HG03045 (cell line): ENCODE data around the gene CRACDL.

Source experiments
- ATAC-seq: cut with Tn5 transposase; IDR thresholded peaks from one replicate; pipeline ENCODE4 v1.9.1; 2021; ENCODE audit warnings: mild to moderate bottlenecking, moderate library complexity; ENCODE audit not compliant: unreplicated experiment

Gene CRACDL

DNA sequence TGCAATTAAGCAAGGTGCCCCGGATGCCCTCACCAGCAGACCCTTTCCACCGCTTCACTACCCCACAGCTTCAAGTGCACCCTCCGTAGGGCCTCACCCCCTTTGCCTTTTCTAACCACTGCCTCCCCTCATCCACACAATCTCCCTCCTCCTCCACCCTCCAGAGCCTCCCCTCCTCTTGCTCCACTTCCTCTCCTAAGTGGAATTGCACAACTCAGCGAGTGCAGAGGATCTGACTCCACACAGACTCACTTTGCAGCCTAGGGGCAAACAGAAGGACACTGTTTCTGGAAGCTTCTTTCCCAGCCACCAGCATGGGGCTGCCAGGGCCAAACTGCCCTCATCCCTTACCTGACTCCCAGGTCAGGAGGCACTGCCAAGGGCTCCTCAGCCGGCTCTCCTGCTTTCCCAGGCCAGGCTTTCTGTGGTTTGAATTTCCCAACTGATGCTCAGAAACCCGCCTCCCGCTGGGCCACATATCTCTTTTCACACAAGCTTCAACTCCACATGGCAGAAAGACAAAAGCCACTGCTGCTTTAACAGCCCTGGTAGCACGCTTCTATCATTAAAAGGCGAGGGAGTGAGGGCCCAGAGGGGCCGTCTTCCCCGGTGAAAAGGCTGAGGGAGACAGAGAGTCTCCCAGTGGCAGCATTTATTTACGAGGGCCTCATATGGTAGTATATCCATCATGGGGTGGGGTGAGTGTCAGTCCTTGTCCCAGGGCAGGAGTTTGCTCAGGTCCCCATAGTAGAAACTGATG, 130.4 kb downstream of the CRACDL start:
- no peak for ATAC-seq

DNA sequence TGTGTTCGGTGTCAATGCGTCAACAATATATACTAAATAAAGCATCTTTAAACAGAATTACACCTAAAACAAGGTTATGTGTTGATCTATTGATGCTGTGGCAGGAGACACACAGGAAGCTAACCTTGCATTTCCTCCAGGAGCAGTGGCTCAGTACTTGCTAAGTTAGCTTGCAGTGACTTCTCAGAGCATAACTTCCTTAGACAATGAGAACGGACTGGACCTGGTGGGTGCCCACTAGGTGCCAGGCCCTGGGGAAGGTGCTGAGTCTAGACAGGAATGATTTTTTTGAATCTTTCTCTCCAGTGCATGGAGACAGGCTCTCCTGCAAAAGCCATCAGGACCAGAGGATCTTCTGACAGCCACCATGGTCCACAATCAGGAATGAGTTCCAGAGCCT, 131.3 kb downstream of the CRACDL start:
- no peak for ATAC-seq

DNA sequence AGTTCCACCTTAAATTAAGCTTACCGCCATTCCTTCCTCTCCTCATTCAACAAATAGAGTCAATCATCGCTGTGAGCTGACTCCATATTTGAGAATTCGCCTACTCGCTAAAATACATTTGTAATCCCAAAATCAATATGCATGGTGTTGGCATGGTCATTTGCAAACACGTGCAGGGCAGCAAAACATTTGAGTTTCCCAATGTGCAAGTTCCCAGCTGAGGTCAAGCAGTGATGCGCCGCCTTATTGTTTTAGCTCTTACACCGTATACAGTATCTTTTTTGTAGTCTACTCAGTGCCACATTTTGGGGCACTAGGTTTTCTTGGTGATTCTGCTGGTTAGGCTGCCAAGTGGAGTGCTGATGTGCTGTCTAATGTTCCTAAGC, 131.8 kb downstream of the CRACDL start:
- no peak for ATAC-seq

DNA sequence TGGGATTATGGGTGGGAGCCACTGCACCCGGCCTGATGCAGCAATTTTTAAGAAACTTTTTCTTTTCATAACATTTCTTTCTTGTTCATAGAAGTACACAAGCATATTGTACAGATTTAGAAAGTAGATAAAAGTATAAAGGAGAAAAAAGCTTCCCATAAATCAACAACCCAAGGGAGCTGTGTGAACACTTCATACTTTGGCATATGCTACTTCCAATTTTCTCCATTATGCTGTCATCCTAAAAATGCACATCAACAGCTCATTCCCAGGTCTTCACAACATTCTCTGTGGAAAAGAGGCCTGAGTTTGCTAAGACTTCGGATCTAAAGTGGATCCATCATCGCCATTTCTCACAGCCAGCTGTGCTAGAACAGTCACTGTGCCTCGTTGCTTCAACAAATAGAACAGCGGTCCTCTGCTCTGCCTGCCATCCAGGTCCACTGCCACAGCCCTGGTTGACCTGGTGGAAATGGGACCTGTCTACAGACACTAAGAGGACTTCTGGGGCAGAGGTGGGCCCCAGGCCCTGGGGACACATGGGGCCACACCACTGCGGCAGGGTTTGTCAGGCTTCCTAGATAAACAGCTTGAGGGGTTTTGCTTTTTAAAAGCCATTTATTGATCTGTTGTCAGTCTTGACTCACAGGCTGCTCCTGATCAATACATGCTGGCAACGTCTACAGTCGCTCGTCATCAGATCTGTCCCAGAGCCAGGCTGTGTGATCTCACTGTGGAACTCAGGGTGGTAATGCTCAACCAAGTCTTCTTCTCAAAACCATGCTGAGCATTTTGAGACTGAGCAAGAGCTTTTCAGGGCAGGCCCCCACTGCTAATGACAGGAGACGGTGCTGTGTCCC, 132.4 kb downstream of the CRACDL start:
- ATAC-seq: no peak

DNA sequence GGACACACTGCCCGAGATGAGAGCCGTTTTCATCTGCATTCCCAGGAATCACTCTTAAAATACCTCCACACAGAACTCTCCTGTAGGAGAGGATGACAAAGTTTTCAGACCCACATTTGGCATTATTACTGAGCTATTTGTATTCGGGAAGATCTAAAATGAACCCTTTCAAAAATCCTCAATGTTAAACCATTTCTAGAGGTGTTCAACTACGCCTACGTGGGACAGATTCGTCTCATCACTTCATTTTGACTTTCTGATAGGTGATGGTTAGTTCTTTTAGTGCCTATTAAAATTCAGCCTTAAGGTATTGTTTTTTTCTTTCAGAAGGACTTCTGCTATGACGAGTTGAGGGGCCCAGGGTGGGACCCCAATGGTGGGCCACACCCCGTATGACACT, 133.7 kb downstream of the CRACDL start:
- ATAC-seq: no peak

DNA sequence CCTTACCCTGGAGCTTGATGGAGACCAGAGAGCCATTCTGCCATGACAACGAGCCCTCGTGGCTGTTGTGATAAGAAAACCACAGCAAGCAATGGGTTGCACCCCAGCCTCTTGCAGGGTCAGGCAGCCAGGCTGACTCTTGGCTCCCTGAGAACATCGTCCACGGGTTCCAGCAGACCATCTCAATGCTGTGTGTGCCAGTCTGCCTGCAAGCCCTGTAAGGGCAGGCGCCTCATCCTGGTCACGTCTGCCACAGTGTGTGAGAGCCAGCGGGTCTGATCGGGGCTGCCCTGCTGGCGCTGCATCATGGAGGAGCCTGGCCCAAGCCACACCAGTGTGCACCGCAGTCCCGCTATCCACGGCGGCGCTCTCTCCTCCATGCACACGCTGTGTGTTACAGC, 134.1 kb downstream of the CRACDL start:
- no peak for ATAC-seq

DNA sequence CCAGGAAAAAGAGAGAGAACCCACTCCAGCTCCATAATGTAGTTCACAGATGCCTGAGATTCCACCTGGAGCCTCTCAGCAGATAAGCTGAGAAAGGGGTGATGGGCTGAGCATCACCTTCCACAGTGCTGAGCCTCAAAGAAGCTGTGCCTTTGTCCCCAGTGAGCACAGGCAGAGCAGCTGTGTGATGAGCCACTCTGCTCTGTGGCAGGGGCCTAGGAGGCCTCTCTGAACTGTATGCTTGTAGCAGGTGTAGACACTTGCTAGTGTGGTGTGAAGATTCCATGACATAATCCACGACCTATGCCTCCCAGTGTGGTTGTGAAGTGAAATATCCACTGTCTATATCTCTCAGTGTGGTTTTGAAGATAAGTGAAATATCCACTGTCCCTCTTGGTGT, 134.7 kb downstream of the CRACDL start:
- no peak for ATAC-seq

DNA sequence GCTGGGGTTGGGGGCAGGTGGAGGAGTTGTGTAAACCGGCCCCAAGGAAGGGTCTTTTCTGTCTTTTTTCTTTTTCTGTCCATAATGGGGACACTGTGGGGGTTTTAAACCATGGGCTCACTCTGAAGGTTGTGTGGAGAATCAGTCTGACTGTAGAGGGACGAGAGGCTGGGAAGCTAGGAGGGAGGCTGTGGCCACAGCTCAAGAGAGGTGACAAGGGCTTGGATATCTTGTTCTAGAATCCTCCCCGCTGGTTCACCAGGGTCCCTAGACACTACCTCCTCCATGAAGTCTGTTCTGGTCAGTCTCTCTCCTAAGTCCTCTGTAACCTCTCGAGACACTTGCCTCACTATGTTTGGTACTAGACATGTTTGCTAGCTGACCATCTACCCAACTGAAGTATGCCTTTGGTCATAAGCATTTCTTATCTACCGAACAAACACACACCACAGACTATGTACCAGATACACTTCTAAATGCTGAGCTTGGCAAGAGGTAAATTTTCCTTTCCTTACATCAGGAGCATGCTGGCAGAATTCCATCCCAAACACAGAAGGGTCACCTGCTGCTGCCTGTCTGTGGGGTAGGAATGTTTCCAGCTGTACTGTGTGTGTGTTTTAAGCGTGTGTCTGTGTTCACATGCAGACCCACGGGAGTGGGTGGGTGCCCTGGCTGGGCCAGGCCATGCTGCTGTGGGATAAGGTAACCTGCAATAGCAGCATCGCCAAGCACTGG, 135.5 kb downstream of the CRACDL start:
- ATAC-seq: no peak

DNA sequence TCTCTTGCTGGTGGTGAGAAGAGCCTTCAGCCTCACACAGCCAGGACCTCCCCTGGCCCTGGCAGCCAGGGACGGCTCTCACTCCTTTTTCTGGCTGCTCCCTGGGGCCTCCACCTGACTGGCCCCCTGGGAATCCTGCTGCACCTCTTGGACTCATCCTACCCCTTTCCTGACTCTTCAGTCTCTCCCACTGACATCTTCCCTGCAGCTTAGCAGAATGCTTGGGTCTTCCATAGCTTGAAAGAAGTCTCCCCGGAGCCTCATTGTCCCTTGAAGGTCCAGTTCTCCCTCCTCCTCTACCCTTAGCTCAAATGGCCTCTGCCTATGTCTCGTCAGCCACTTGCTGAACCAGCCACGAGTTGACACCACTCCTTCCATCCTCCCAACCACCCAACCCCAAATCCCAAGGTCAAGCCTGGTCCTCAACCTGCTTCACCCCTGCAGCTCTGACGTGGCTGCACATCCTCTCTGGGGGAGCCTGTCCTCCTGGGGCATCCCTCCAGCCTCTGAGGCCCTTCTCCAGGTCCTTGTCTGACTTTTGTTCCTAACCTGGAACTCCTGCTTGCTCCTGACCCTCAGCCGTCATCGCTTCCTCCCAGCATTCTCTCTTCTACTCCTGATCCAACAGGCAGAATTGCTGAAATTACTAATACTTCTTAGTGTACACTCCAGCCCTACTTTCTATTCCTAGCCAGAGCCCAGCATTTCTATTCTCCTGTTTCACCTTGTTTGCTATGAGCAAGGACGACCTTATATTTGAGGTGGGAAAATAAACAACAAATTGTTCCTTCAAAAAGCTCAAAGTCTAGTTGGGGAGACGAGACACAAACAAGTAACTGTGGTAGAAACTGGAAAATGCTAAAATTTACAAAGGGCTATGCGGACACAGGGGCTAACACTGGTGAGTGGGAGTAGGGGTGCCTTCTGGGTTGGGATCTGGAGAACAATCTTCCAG, 136.4 kb downstream of the CRACDL start:
- ATAC-seq: no peak

DNA sequence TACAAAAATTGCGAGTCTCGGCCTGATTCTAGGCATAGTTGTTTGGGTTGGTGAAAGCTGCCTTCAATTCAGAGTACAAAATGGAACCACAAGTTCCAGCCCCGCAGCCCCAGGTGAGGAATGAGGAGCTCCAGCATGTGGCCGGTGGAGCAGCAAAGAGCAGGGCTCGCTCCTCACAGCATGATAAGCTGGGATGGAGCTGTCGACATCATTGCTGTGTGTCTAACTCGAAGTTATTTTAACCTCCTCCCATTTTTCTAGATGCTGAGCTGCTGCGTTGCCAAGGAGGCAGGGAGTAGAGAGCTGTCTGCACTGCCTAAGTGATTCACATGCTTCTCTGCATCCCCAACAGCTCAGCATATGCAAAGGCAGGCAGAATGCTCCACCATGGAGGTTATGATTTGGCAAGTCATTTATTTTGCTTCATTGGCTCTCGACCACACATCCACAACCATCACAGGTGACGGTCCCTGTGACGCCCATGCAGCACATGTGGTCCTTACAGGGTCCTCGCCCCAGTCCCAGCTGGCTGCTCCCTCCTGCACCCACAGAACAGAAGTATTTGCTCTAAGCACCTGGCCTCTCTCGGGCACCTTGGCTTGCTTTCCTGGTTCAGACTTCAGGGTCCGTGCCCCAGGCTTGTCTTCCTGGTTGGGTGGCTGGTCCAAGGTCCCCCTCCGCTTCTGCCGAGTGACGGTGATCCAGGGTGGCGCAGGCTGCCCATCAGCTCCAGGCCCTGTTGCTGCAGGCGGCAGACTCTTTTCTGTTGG, 139.1 kb downstream of the CRACDL start:
- no peak for ATAC-seq

DNA sequence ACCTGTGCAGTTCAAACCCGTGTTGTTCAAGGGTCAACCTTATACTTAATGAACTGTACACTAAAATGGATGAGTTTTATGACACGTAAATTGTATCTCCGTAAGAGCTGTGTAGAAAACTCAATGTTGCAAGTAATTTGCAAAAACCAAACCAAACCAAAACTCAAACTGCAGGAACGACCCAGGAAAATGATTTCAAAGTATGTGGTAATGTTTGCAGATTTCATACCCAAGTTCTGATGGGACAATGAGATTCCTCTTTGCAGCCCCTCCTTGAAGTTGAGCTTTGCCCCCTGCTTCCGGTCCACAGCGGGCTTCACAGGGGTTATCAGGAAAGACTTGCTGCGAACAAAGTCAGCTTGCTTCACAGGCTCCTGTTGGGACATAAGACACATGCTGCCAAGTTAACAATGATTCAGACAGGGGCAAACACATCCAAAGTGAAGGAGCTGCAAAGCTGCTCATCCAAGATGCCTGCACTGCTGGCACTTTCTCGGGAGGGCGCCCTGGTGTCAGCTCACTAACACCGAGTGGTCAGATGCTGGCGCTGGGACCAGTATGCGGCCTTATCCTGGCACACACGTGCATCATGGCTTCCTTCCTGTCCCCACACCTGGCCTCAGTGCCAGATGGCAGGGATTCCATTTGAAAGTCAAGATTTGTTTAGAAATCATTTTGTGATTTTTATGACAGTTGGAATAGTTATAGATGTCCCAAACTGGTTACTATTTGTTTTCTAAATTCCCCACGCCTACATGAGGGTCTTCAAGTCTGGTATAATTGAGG, 139.9 kb downstream of the CRACDL start:
- no peak for ATAC-seq

DNA sequence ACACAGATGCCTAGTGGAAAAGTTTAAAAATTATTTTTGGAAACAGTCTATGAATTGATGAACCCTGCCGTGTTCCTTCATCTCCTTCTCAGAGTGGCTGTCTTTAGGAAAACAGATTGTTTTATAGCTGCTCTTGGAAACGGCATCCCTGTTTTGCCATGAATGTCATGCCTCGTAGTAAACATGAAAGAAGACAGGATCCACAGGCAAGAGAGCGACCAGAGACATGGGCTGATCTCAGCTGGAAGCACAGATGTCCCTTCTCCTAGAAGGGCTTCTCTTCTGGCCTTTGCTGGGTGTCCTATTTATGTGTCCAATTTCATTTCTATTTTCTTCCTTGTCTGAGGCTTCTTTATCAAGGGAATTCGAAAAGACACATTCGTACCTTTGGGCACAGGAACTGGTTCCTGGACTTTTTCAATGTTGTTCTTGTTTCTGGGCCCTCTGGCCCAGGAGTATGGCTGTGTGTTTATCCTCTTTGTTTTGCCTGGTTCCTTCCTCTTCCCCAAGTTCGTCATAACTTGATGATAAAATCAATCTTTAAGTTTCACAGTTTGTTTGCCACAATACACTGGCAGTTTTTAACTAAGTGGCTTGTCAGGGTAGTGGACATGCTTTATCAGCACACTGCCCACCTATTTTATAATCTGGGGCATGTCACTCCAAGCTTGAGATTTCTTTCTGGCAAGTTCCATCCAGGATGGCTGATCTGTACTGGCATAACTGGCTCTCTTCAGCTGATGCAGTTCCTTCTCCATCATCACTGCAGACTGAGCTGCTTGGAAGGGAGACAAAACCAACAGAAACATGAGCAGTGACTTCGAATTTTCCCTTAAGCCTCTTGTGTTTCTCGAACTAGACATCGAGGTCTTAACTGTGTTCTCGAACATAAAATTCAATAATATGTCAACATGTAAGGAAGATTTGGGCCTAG, 141.9 kb downstream of the CRACDL start:
- ATAC-seq: no peak

DNA sequence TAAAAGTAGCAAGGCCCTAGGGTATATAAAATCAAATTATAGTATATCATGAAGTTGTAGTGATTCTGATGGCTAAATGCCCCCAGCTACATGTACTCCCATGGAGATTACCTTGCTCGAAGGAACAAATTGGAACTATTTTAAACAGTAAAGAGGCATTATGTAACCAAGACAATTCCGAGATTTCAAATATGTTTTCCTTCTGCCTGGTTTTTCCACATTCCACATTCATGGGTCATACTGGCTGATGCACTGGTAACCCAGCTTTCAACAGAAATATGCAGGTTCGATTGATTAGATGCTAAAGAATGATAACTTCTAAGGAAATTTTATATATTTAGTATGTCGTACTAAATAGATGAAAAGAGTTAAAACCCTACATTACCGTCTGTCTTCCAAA, 142.8 kb downstream of the CRACDL start:
- ATAC-seq: no peak

DNA sequence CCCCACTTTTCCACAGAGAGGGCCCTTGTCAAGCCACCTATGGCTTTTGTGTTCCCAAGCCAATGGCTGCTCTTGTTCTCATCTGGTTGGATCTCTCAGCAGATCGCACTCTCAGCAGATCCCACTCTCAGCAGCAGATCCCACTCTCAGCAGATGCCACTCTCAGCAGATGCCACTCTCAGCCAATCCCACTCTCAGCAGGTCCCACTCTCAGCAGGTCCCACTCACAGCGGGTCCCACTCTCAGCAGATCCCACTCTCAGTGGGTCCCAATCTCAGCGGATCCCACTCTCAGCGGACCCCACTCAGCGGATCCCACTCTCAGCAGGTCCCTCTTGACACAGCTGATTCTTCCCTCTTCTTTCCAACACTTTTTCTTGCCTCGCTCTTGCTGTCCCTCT, 145.8 kb downstream of the CRACDL start:
- ATAC-seq: no peak

DNA sequence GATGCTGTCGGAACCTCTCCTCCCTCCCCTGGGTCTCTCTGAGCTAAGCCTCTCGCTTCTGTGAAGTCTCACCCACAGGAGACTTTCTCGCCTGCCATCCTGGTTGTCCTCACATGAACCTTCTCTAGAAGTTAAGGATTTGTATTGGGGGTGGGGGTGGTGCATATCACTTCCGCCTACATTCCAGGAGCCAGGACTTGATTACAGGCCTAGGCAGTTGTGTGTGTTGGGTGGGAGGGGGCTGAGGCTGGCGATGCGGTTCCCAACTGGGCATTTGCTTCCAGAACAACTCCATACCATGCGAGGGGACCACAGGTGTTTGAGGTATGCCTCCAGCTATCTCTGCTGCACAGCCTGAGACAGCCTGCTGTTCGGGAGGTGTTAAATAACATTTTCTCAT, 148.3 kb downstream of the CRACDL start:
- no peak for ATAC-seq

DNA sequence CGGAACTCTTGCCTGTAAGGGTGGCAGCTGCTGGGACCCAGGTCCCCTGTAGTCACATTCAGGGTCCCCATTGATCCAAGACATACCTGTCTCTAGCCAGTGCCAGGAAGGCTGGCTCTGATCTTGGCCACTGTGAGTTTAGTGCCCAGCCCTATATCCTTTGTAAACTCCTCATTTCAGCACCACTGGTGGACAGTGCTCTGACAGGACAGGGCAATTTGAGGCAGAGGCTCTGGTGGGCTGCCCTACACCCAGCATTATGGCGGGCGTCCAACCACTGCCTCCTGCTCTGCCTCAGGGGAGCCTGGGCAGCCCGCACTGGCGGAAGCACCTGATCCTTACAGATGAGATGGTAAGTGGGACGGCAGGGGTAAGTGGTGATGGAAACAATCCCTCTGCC, 149.8 kb downstream of the CRACDL start:
- no peak for ATAC-seq

DNA sequence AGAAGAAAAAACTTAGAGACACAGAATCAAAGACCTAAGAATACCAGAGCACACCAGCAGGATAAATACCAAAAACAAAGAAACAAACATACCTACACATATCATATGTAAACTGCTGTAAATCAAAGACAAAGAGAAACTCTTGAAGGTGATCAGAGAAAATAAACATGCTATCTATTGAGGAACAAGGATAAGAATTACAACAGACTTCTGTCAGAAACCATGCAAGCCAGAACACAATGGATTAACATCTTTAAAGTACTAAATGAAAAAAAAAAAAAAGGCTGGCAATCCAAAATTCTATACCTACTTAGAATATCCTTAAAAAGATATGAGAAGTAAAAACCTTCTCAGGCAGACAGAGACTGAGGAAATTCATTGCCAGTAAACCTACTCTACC, 153.5 kb downstream of the CRACDL start:
- ATAC-seq: no peak

DNA sequence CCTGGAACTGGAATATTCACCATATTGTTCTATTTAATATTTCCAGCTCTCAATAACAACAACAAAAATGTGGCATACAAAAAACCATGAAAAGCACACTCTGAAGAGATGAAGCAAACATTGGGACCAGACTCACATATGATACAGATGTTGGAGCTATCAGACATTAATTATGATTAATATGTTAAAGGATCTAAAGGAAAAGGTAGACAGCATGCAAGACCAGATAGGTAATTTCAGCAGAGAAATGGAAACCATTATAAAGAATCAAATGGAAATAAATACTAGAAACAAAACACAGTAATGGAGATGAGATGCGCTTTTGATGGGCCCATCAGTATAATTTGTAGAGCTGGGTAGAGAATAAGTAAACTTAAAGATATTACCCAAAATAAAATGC, 154.2 kb downstream of the CRACDL start:
- no peak for ATAC-seq
